GM19463 (cell line): Measurements from ENCODE around the gene CHSY3.
A peak's percentile ranks its signal among the peaks of the same experiment; 100 is the strongest.

Source experiments
- ATAC-seq: cut with Tn5 transposase; IDR thresholded peaks from one replicate; pipeline ENCODE4 v1.9.1; 2021; ENCODE audit warnings: mild to moderate bottlenecking, moderate library complexity; ENCODE audit not compliant: unreplicated experiment

CHSY3 gene

GRCh38 chr5:129945028-129945427, 40.8 kb downstream of the CHSY3 start:
- ATAC-seq, result no peak

- no peak for ATAC-seq
Observed at GRCh38 chr5:129945774-129946270, 41.6 kb downstream of the CHSY3 start.

GRCh38 chr5:129951039-129951438, 46.8 kb downstream of the CHSY3 start:
- ATAC-seq, result no peak

GRCh38 chr5:129958581-129958980, 54.3 kb downstream of the CHSY3 start:
- ATAC-seq, result no peak

- no peak for ATAC-seq
Observed at GRCh38 chr5:129960831-129961230, 56.6 kb downstream of the CHSY3 start.

- no peak for ATAC-seq
Observed at GRCh38 chr5:129962506-129962905, 58.2 kb downstream of the CHSY3 start.

- no peak for ATAC-seq
Observed at GRCh38 chr5:129963359-129963758, 59.1 kb downstream of the CHSY3 start.

GRCh38 chr5:129966071-129966470, 61.8 kb downstream of the CHSY3 start:
- ATAC-seq, result no peak

- ATAC-seq, result no peak
Observed at GRCh38 chr5:129971714-129972113, 67.4 kb downstream of the CHSY3 start.

GRCh38 chr5:129972465-129973141, 68.3 kb downstream of the CHSY3 start:
- ATAC-seq, result no peak

GRCh38 chr5:129973716-129974426, 69.6 kb downstream of the CHSY3 start:
- no peak for ATAC-seq

- ATAC-seq, result peak; percentile 80
Observed at GRCh38 chr5:129977810-129978209, 73.5 kb downstream of the CHSY3 start.

- no peak for ATAC-seq
Observed at GRCh38 chr5:129978270-129978669, 74.0 kb downstream of the CHSY3 start.

- ATAC-seq, result no peak
Observed at GRCh38 chr5:129988453-129988852, 84.2 kb downstream of the CHSY3 start.

- ATAC-seq, result no peak
Observed at GRCh38 chr5:129991780-129992179, 87.5 kb downstream of the CHSY3 start.

- no peak for ATAC-seq
Observed at GRCh38 chr5:129996896-129997295, 92.6 kb downstream of the CHSY3 start.

GRCh38 chr5:130000460-130000859, 96.2 kb downstream of the CHSY3 start:
- ATAC-seq, result no peak

GRCh38 chr5:130002183-130002582, 97.9 kb downstream of the CHSY3 start:
- no peak for ATAC-seq

GRCh38 chr5:130002876-130003275, 98.6 kb downstream of the CHSY3 start:
- no peak for ATAC-seq

- ATAC-seq, result no peak
Observed at GRCh38 chr5:130011986-130012385, 107.7 kb downstream of the CHSY3 start.

GRCh38 chr5:130017173-130017572, 112.9 kb downstream of the CHSY3 start:
- no peak for ATAC-seq

- no peak for ATAC-seq
Observed at GRCh38 chr5:130018641-130019040, 114.4 kb downstream of the CHSY3 start.
